SU-DHL-6 (cell line): ENCODE measurements around the gene LEF1.

Source experiments
- EZH2phosphoT487 ChIP-seq: fragments of 200-600 bp; sonication (generic), shearing (Covaris generic); conservative IDR thresholded peaks from 2 replicates; pipeline ENCODE4 v1.6.1; 2018; ENCODE audit warnings: mild to moderate bottlenecking, antibody characterized with exemption, low read length, moderate library complexity, mixed read lengths
- TF ChIP-seq, protein P1 (sequence below): fragments of 200-600 bp; sonication (generic); IDR thresholded peaks from one replicate; pipeline ENCODE4 v1.5.1; 2017; ENCODE audit warnings: antibody characterized with exemption, mild to moderate bottlenecking, low read length, moderate library complexity; ENCODE audit not compliant: insufficient read depth, poor library complexity, severe bottlenecking

DNA sequence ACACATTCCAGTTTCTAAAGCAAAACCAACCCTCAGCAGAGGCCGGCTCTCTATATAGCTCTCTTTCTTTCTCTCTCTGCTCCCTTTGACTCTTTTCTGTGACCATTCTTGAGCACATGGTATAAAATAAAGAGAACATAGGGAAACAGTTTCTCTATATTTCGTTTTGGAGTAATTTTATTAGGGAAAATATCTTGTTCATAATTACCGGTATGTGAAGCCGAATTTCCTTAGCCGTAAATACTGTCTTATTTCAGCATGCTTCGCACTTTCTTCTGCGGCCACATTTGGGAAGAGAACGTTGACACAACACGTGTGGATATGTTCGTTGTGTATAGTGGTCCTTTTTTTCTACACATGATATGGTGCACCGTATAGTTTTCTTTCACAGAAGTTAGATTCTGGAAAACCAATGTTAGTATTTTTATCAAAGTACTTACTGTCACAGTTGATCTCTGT is 4.9 kb upstream of the LEF1 start:
- TF ChIP-seq, protein P1, sequence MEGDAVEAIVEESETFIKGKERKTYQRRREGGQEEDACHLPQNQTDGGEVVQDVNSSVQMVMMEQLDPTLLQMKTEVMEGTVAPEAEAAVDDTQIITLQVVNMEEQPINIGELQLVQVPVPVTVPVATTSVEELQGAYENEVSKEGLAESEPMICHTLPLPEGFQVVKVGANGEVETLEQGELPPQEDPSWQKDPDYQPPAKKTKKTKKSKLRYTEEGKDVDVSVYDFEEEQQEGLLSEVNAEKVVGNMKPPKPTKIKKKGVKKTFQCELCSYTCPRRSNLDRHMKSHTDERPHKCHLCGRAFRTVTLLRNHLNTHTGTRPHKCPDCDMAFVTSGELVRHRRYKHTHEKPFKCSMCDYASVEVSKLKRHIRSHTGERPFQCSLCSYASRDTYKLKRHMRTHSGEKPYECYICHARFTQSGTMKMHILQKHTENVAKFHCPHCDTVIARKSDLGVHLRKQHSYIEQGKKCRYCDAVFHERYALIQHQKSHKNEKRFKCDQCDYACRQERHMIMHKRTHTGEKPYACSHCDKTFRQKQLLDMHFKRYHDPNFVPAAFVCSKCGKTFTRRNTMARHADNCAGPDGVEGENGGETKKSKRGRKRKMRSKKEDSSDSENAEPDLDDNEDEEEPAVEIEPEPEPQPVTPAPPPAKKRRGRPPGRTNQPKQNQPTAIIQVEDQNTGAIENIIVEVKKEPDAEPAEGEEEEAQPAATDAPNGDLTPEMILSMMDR: no peak
- TF ChIP-seq EZH2phosphoT487: no peak
